Germinal center (tissue), 1 donor: ENCODE measurements around the gene LDAF1.
"Not testable (repeated sequence)": the region's sequence is repeated elsewhere in the genome, so short reads cannot be mapped to it uniquely, and the experiment has no call there.

Source experiments
- DNase-seq: peaks from one replicate; pipeline ENCODE4 v3.0.0; 2012; ENCODE audit warnings: mixed read lengths, low spot score

Gene LDAF1

DNA sequence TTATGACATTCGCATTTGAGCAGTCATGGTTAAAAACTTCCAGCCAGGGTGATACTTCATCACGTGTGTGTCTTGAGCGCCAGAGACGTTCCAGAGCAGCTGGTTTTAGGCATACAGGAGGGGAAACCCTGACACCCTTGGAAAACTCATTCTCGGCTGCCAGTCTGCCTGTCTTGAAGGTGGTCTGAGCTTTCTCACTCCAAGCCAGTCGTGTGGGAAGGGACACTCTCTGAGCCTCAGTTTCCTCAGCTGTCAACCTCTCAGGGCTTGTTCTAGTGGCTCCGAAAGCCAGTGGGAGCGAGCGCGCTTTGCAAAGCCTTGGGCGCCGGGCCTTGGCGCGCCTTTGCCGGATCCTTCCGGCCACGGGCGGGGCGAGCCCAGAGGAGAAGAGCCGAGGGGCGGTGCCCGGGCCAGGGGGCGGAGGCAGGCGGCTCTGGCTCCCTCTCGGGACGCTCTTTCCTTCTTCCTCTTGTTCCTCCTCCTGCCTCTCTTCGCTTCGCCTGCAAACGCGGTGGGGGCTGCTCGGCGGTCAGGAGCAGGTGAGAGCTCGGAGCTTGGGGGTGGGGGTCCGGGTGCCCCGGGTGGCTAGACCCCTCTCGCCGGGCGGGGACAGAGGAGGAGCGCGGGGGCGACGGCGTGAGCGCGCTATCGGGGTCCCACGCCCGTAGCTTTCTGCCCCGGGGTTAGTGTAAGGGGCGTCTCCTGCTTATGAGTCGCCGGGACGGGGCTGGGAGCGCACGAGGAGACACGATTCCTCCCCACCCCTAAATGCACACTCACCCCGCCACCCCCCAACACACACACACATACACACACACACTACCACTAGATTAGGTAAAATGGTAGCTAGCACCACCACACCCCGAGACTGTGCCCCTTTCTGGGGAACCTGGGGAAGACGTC is at the start of gene LDAF1:
Gene LDAF1, plus strand, starts transcription at position 467 of the 903 bp plus-strand sequence. CDS start 2,509 bp downstream, outside the sequence.
- peak; percentile 92 for DNase-seq

DNA sequence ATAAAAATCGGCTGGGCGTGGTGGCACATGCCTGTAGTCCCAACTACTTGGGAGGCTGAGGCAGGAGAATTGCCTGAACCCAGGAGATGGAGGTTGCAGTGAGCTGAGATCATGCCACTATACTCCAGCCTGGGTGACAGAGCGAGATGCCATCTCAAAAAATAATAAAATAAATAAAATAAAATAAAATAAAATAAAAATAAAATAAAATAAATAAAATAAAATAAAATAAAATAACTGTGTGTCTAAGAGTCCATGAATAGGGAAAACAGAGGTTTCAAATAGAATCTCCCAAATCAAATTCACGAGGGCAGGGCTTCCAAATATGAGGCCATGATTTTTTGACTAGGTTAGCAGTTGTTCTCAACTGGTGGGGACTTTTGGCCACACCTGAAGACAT is 42.9 kb upstream of the LDAF1 start:
- not testable (repeated sequence) for DNase-seq

DNA sequence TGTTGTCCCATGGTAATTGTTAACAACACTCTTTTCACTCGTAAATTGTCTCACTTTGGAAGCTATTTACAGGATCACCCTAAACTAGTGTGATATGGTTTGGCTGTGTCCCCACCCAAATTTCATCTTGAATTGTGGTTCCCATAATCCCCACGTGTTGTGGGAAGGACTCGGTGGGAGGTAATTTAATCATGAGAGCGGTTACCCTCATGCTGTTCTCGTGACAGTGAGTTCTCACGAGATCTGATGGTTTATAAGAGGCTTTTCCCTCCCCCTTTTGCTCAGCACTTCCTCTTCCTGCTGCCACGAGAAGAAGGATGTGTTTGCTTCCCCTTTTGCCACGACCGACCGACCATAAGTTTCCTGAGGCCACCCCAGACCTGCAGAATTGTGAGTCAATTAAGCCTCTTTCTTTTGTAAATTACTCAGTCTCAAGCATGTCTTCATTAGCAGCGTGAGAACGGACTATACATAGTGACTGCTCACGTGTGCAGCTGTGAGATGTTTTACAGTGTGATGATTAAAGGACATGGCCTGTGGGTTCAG is 42.3 kb upstream of the LDAF1 start:
- DNase-seq, result no peak

DNA sequence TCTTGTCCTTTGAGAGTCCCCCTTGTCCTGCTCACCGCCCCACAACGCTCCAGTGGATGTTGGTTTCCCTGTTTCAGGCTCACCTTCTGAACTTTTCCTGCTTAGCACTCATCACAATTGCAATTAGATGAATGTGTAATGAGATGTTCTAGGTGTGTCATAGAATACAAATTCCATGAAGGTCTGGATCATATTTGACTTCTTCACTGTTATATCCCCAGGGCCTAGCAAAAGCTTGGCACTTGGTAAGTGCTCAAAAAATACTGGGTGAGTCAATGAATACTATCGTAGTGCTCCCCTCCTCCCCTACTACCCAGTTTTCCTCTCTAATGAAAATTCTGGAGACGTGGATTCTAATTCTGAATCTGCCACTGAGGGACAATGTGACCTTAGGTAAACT is 40.9 kb upstream of the LDAF1 start:
- no peak for DNase-seq

DNA sequence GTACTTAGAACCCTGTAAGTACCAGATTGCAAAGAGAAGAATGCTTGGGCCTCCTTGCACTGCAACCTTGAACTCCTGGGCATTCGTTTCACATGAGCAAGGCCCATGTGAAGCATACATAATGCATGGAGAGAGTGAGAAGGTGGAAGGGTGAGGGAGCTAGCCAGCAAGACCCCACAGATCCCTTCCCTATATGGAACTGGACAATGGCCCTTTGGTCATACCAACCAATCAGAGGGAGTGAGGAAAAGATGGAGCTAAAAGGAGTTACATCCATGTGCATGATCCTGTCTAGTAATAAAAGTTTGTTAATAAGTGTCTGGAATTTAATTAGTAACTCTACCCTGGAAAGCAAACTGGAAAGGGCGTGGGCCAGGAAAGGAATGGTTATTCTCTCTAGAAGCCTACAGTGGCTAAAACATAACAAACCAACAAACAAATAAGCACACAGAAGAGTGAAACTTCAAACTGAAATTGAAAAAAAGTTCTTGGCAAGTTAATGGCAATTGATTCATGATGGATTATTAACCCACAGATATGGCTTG is 37.4 kb upstream of the LDAF1 start:
- no peak for DNase-seq

DNA sequence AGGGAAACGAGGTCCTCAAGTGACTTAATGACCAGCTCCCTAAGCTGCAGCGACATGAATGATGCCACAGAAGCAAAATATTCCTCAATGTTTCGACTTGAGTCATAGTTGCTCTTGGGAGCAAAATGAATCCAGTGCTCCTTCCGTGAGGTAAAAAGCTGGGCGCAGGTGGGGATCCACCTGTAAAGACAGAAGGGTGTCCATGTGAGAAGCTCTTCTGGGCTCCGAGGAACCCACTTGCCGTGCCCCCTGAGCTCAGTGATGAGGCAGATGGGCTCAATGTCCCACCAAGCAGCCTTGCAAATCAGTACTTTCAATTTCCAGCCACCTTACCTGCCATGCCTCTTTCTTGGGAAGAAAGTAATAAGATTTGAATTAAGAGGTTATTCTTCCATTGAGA is 33.3 kb upstream of the LDAF1 start:
- no peak for DNase-seq

DNA sequence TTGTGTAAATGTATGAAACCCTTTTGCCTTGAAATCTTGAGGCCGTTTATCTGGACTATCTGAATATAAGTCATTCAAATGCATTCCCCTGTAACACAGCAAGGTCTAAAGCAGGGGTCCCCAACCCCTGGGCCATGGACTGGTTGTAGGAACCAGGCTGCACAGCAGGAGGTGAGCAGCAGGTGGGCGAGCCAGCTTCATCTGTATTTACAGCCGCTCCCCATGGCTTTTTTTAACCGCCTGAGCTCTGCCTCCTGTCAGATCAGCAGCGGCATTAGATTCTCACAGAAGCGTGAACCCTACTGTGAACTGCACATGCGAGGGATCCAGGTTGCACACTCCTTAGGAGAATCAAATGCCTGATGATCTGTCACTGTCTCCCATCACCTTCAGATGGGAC is 32.0 kb upstream of the LDAF1 start:
- no peak for DNase-seq

DNA sequence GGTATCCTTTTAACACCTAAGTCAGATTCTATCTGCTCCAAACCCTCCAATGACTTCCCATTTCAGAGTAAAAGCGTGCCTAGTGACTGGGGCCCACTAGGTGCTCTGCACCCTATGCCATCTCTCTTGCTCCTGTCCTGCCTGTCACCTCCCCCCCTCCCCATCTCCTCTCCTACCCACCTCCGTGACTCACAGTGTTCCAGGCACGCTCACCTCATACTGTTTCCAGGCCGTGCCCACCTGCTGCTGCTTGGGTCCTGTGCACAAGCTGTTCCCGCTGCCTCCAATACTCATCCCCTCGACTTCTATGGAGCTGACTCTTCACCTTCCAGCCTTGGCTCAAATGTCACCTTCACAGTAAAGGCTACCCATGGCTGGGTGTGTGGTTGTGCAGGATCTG is 29.5 kb upstream of the LDAF1 start:
- no peak for DNase-seq

DNA sequence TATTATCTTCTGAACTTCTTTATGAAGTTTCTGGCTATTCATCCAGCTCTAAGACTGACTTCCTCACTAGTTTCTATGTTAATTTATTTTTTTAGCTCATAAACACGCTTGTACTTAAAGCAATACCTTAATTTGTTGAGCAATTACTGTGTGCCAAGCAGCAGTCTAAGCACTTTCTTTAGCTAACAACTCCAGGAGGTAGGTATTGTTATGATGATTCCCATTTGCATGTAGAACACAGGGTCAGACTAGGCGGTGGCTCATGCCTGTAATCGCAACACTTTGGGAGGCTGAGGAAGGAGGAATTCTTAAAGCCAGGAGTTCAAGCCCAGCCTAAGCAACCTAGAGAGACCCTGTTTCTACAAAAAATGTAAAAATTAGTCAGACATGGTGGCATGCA is 27.7 kb upstream of the LDAF1 start:
- DNase-seq, result no peak

DNA sequence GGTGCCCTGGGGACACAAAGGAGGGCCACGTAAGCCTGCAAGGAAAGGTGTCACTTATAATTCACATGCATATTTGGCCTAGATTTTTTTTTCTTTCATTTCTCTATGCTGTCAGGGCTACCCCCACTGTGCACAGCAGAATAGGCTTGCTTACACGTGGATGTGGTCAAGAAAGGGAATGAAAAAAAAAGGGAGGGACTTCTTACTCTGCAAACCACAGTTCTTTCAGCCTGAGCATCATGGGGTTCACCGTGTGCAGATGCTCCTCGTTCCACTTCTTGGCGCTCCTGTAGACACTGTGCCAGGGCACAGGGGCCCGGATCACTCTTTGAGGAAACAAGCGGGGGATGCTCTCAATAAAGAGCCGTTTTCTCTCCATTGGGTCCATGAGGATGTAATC is 24.4 kb upstream of the LDAF1 start:
- no peak for DNase-seq

DNA sequence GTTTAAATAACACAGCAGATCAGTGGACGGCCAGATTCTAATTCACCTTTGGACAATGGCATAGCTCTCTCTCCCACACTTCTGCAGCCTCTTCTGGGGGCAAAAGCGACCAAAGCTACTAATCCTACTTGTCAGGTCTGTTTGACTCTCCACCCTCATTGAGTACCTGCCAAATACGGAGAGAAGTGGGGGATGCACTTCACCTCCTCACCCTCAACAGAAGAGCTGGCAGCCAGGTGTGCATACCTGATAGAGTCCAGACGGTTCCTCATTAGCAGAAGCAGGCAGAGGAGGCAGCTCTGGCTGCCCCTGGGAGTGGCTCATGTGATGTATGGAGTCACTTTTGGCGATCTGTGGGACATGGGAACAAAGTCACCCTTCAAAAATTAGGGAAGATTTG is 12.7 kb upstream of the LDAF1 start:
- DNase-seq, result no peak

DNA sequence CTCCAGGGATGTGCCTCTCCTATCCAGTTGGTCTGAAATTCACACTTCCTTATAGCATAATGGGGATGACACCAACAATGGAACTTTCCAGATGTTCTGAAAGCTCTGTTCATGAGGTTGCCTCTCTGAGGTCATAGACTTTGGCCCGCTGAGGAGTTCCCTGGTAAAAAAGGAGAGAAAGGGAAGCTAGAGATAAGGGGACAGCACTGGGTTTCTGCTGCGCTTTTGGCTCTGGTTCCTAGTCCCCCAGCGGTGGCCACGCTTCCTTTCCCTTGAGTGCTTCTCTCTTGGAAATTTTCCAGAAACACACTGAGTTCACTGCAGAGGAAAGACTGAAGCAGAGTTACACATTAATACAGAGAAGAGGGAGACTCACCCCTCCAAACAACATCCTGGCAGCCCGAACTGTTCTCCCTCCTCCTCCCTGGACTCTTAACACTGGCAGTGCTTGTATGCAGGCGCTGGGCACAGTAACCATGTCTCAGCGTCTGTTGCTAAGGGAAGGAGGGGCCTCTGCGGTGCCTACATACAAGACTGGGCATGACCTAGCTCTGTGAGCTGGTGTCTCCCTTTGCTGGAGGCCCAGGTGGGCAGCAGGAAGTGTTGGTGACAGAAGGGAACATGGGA is 8.0 kb upstream of the LDAF1 start, which contains the start of gene DNAH3:
Gene DNAH3, minus strand, starts transcription at position 472 of the 627 bp plus-strand sequence. CDS start 527 bp downstream, outside the sequence.
- DNase-seq, result no peak

DNA sequence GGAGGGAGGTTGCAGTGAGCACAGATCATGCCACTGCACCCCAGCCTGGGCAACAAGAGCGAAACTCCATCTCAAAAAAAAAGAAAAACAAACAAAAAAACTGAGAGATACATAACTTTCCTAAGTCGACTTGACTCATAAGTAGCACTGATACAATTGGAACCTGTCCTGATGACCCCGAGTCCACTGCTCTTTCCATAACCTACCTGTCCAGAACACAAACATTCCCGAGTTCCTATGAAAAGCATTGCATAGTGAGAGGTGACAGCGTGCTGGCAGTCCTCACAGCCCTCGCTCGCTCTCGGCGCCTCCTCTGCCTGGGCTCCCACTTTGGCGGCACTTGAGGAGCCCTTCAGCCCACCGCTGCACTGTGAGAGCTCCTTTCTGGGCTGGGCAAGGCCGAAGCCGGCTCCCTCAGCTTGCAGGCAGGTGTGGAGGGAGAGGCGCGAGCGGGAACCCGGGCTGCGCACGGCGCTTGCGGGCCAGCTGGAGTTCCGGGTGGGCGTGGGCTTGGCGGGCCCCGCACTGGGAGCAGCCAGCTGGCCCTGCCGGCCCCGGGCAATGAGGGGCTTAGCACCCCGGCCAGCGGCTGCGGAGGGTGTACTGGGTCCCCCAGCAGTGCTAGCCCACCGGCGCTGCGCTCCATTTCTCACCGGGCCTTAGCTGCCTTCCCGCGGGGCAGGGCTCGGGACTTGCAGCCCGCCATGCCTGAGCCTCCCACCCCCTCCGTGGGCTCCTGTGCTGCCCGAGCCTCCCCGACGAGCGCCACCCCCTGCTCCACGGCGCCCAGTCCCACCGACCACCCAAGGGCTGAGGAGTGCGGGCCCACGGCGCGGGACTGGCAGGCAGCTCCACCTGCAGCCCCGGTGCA is 6.1 kb upstream of the LDAF1 start:
- DNase-seq, result not testable (repeated sequence)

DNA sequence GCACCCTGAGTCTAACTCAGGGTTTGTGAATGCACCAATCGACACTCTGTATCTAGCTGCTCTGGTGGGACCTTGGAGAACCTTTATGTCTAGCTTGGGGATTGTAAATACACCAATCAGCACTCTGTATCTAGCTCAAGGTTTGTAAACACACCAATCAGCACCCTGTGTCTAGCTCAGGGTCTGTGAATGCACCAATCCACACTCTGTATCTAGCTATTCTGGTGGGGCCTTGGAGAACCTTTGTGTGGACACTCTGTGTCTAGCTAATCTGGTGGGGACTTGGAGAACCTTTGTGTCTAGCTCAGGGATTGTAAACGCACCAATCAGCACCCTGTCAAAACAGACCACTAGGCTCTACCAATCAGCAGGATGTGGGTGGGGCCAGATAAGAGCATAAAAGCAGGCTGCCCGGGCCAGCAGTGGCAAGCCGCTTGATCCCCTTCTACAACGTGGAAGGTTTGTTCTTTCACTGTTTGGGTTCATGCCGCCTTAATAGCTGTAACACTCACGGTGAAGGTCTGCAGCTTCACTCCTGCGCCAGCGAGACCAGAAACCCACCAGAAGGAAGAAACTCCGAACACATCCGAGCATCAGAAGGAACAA is 5.2 kb upstream of the LDAF1 start:
- DNase-seq, result not testable (repeated sequence)

DNA sequence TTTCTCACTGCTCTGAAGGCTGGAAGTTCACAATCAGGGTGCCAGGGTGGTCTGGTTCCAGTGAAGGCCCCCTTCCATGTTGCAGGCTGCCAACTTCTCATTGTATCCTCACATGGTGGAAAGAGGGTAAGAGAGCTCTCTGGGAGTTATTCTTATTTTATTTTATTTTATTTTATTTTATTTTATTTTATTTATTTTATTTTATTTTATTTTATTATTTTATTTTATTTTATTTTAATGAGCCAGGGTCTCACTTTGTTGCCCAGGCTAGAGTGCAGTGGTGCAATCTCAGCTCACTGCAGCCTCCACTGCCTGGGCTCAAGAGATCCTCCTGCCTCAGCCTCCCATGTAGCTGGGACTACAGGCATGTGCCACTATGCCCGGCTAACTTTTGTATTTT is 2.5 kb upstream of the LDAF1 start:
- DNase-seq, result not testable (repeated sequence)

DNA sequence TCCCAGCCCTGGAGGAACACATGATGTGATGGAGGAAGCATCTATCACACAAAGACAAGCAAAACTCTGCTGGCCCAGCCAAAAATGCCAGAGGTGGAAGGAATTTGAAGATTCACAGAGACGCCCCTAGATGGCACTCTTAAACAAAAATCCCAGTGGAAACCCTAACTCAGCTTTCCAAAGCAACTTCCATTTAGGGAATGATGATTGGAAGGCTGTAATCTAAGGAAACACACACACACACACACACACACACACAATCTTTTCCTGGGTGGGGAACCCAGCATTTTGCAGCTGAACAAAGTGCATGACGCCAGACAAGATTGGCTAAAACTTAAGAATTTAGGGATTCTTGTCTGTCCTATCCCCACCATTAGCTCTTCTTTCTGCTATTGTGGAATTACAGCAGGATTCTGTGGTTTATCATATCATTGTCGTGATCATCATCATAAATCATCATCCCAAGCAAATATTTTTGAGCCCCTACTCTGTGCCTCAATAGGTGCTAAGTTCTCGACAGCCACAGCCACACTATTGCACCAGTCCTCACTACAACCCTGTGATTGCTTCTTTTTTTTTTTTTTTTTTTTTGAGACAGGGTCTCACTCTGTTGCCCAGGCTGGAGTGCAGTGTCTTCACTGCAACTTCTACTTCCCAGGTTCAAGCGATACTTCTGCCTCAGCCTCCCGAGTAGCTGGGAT is 1.6 kb upstream of the LDAF1 start:
- DNase-seq, result peak; percentile 52

DNA sequence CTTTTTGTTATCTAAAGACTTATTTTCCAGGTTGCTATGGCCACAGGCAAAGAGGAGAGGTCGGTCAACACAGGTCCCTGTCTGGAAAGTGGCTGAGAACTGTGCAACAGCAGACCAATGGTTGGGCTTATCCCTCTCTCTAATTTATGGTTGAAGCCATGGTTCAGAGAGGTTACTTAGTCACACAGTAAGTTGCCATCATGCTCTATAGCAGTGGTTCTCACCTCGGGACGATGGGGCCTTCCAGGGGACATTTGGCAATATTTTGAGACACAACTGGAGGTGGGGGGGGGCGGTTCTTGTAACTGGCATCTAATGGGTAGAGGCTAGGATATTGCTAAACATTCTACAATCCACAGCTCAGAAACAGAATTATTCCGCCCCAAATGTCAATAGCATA is 842 bp upstream of the LDAF1 start:
- no peak for DNase-seq

DNA sequence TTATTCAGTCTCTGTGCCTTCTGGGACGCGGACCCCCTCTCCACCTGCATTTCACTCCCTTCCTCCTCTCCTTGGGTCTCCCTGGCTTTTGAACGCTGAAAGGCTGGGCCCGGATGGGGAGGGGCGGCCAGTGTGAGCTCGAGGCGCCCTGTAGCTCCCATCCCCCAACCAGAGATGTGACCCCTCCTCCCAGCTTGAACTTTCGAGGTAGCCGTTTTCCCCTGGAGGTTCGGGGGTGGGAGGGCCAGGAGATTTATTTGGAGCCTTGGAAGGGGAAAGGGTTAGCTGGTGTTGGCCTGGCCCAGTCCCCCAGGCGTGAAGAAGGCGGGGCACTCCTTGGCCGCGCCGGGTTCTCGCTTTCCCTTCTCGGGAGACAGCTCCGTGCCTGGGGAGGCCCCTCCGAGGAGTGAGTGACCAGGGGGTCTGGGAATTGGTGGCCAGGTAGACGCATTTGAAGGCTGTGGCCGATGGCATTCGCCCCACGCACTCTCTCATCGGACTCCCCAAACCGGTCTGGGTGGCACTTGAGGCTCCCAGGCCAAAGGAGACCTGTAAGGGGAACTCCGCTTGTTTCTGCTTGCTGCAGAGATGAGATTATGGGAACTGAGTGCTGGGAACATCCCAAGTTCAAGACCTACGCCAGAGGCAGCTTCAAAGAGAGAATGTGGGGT is 942 bp downstream of the LDAF1 start:
- DNase-seq, result peak; percentile 38

DNA sequence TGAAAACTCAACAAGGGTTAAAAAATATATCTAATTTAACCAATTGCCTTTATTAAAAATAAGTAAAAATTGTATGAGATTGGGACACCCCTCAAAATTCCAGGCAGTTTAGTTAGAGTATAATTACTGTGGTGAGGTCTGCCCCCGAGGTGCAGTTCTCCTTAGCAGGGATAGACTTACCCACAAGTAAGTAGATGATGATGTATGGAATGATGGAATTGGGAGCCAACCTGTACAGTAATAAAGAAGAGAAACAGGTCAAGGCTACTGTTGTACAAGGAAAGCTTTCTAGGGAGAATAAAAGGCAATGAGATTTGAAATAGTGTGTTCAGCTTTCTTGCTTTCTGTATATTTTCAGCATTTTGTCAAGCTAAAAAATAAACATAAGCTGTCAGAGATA is 1.8 kb downstream of the LDAF1 start:
- no peak for DNase-seq

DNA sequence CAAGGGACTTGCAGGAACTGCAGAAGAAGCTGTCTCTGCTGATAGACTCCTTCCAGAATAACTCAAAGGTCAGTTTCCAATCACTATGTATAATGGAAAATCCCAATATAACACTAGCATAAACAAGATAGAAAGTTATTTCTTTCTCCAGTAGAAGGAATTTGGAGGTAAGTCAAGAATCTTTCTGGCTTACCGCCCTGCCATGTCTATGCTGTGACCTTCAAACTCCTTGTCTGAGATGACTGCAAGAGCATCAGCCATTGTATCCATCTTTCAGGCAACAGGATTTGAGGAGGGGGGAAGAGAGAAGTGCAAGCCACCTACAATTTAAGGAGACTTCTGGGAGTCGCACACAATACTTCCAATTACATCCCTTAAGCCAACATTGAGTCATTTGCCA is 2.7 kb downstream of the LDAF1 start:
- no peak for DNase-seq
